SJCRH30 (cell line): ENCODE measurements around the gene XPNPEP3. TPM values are rescaled to one million over a fixed set of nuclear protein-coding genes. Genes with fewer than 3 reads are reported as not detected.
"Not testable (repeated sequence)": the region's sequence is repeated elsewhere in the genome, so short reads cannot be mapped to it uniquely, and the experiment has no call there.

ENCODE experiments used
- DNase-seq, 2 experiments: peaks; one replicate each; pipeline ENCODE4 v3.0.0-alpha.2; 2015 to 2020
- H3K27ac ChIP-seq: fragments of 250-450 bp; sonication (Bioruptor Pico); 2 replicates; pipeline ENCODE4 v1.5.1; 2020; ENCODE audit warnings: mild to moderate bottlenecking, moderate library complexity
- H3K27me3 ChIP-seq: fragments of 250-450 bp; sonication (Bioruptor Pico); 2 replicates; pipeline ENCODE4 v1.5.1; 2020; ENCODE audit warnings: mild to moderate bottlenecking, moderate library complexity
- H3K36me3 ChIP-seq: fragments of 250-450 bp; sonication (Bioruptor Pico); 2 replicates; pipeline ENCODE4 v1.5.1; 2020; ENCODE audit warnings: mild to moderate bottlenecking, moderate library complexity
- H3K4me1 ChIP-seq: fragments of 250-450 bp; sonication (Bioruptor Pico); 2 replicates; pipeline ENCODE4 v1.5.1; 2020; ENCODE audit warnings: mild to moderate bottlenecking, moderate library complexity
- H3K4me3 ChIP-seq: fragments of 250-450 bp; sonication (Bioruptor Pico); 2 replicates; pipeline ENCODE4 v1.5.1; 2020; ENCODE audit warnings: mild to moderate bottlenecking, moderate library complexity
- H3K9me3 ChIP-seq: fragments of 250-450 bp; sonication (Bioruptor Pico); replicated peaks from 2 replicates; pipeline ENCODE4 v1.5.1; 2020; ENCODE audit warnings: mild to moderate bottlenecking, moderate library complexity
- total RNA-seq: library from RNA; depleted of rRNA; stranded (reverse); fragments of >200 nt; shearing (Covaris generic); gene quantifications from 2 replicates; pipeline ENCODE4 v1.2.3, GENCODE V29; 2014

The XPNPEP3 gene
- total RNA-seq, 1 experiment from 2014 or later = 18.2 TPM

DNA sequence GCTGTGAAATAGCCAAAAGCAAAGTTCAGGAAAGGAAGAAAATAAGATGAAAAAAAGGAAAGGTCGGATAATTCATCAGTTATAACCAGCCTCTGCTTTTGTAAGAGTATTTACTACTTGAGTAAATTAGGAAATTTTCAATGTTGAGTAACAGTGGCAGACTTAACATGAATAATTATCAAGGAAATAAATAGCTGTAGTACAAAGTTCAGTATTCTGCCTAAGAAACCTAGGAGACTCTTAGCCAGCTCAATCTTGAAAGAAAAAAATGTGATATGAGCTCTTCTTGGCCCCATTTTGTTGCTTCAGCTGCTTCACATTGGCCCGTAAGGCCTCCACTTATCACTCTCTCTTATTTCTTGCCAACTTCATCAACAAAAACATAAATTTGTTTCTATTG is 22.0 kb downstream of the XPNPEP3 start:
- H3K9me3 ChIP-seq = no peaks in the 10 kb centered on the region
- peaks cover 4% of the 10 kb centered on the region; the same call in 1 of the 2 replicates for H3K36me3 ChIP-seq
- no peaks in the 10 kb centered on the region for H3K27me3 ChIP-seq
- H3K4me3 ChIP-seq = no peak overlapping the region
- H3K27ac ChIP-seq = no peak overlapping the region
- DNase-seq = no peak
- H3K4me1 ChIP-seq = no peaks in the 10 kb centered on the region

DNA sequence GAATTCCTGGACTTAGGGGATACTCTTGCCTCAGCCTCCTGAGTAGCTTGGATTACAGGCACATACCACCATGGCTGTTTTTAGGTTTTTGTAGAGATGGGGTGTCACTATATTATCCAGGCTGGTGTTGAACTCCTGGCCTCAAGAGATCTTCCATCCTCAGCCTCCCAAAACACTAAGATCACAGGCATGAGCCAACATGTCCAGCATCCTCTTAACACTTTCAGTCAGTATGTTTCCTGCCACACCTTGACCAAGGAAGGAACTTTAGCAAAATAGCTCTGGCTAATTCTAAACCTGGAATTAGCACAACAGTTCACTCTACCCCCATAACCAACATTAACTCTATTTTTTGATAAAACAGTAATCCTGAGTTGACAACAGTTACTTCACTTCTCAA is 32.2 kb downstream of the XPNPEP3 start:
- DNase-seq = no peak
- Histone ChIP-seq H3K4me3 (no peak overlapping the region), H3K9me3 (no peaks in the 10 kb centered on the region), H3K36me3 (0 out of 2 replicates have a peak, but pooled peaks cover 3% of the 10 kb centered on the region), H3K27ac (no peak overlapping the region), H3K27me3 (no peaks in the 10 kb centered on the region), H3K4me1 (no peaks in the 10 kb centered on the region)

DNA sequence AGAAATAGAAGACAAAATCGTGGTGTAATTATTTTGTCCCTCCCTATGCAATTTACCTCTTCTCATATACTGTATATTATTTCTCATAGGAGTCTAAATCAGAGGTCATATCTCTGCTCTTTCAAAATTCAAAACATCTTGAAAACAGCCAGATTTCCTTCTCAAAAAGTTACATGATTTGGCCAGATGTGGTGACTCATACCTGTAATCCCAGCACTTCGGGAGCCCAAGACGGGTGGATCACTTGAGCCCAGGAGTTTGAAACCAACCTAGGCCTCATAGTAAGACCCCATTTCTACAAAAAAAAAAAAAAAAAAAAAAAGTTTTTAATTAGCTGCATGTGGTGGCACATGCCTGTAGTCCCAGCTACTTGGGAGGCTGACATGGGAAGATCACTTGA is 33.9 kb downstream of the XPNPEP3 start:
- H3K4me3 ChIP-seq = no peak overlapping the region

DNA sequence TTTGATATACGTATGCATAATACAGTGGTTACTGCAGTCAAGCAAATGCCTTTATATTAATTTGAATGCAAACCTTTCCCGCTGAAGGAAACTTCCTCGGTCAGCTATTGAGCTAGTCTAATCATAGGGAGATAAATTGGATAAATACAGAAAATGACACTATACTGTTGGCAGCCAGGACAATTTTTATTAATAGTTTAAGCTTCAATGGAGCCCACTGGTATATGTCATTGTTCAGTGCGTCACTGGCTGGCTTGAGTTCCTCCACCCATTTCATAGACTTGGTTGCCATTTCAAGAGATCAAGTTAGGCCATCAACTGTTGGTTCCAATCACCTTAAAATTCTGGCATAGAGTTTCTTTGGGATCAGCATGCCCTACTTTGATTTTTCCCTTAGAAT is 37.5 kb downstream of the XPNPEP3 start:
- H3K4me1 ChIP-seq = no peaks in the 10 kb centered on the region
- no peaks in the 10 kb centered on the region for H3K9me3 ChIP-seq
- DNase-seq = no peak
- H3K36me3 ChIP-seq = no peaks in the 10 kb centered on the region
- no peak overlapping the region for H3K4me3 ChIP-seq
- H3K27ac ChIP-seq = no peak overlapping the region
- no peaks in the 10 kb centered on the region for H3K27me3 ChIP-seq

More for the DNA sequence above, 33.9 kb downstream of the XPNPEP3 start:
- Histone ChIP-seq H3K36me3 (no peaks in the 10 kb centered on the region), H3K4me1 (no peaks in the 10 kb centered on the region), H3K9me3 (no peaks in the 10 kb centered on the region), H3K27ac (no peak overlapping the region), H3K27me3 (no peaks in the 10 kb centered on the region)
- no peak for DNase-seq

DNA sequence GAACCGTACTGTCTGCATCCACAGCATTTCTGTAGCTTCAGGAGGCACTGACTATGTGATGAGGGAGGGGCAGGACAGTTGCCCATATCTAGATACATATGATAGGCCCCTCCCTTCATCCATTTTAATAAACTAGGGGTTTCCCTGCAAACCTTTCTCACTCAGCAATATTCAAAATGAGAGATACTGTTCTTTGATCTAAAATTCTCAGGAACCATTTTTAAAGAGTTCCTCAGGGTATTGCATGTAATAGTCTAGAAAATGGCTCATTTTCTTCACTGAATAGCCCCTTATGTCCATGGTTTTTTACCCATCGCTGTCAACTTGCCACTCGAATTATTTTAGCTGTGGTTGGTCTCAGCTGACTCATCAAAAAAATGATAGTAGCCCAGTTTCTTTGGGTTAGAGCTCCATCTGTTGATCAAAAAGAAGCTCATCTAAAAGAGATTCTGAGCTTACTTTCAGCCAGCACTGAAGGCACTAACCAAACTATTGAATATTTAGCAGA is 42.0 kb downstream of the XPNPEP3 start:
- no peaks in the 10 kb centered on the region for H3K36me3 ChIP-seq
- no peaks in the 10 kb centered on the region for H3K9me3 ChIP-seq
- no peaks in the 10 kb centered on the region for H3K27me3 ChIP-seq
- H3K27ac ChIP-seq = no peak overlapping the region
- no peaks in the 10 kb centered on the region for H3K4me1 ChIP-seq
- no peak overlapping the region for H3K4me3 ChIP-seq
- peak; percentile 5 to 70 for DNase-seq

DNA sequence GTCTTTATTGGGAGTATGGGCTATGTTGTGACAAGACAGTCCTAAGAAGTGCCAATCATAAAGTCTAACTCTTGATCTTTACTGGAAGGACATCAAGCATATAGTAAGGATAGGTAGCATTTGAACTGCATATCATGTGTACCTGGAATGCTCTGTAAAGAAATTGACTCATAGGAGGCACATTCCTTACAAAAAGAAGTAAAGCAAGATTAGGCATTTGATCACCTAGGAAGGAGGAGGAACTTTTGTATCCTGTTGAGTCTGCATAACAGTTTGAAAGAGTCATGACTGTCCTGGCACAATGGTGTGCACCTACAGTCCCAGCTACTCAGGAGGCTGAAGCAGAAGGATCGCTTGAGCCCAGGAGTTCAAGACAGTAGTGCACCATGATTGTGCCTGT is 47.2 kb downstream of the XPNPEP3 start:
- Histone ChIP-seq H3K27me3 (no peaks in the 10 kb centered on the region), H3K4me3 (no peak overlapping the region), H3K4me1 (no peaks in the 10 kb centered on the region), H3K9me3 (no peaks in the 10 kb centered on the region), H3K36me3 (no peaks in the 10 kb centered on the region), H3K27ac (no peak overlapping the region)
- DNase-seq = no peak

DNA sequence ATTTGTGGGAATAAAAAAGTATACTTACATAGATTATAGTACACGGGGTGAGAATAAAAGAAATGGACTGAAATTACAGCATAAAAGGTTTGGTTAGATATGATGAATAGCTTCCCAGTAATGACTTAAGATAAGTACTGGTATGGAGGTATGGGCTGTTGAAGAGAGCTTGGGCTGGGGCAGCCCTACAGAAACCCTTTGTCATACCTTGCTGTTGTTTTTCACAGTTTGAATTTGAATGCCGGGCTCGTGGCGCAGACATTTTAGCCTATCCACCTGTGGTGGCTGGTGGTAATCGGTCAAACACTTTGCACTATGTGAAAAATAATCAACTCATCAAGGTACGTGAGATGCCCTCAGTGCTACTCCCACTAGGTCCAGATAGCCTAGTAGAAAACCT is 51.9 kb downstream of the XPNPEP3 start:
- peaks cover 3% of the 10 kb centered on the region; the same call in 1 of the 2 replicates for H3K4me1 ChIP-seq
- H3K27ac ChIP-seq = no peak overlapping the region
- H3K9me3 ChIP-seq = no peaks in the 10 kb centered on the region
- H3K27me3 ChIP-seq = no peaks in the 10 kb centered on the region
- H3K36me3 ChIP-seq = peaks cover 2% of the 10 kb centered on the region; the same call in 1 of the 2 replicates
- no peak for DNase-seq
- no peak overlapping the region for H3K4me3 ChIP-seq

DNA sequence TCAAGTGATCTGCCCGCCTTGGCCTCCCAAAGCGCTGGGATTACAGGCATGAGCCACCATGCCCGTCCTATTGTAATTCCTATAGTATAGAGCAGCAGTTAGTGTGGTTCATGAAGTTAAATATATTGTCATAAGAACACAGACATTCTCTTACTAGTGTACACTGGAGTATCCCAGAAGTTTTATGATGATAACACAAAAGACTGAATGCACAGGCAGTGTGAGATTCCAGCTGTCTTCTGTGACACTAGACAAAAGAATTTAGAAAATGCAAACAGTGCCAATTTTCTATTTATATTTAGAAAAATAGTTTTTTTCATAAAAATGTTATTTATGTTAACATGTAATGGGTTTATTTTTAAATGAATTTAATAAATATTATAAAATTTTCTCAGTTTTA is 54.8 kb downstream of the XPNPEP3 start:
- no peak for DNase-seq

DNA sequence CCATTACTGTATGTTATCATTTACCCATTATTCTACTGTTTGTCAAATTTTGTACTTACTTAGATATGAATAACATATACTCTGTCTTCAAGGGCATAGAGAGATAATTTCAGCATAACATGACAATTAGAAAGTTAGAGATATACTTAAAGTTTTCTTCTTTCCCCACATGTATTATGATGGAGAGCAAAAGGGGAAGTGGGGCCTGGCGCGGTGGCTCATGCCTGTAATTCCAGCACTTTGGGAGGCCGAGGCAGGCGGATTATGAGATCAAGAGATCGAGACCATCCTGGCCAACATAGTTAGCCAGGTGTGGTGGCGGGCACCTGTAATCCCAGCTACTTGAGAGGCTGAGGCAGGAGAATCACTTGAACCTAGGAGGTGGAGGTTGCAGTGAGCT is 56.0 kb downstream of the XPNPEP3 start:
- H3K4me1 ChIP-seq, H3K27me3 ChIP-seq, H3K9me3 ChIP-seq, H3K27ac ChIP-seq, DNase-seq, H3K4me3 ChIP-seq, H3K36me3 ChIP-seq: not testable (repeated sequence)

More for the DNA sequence above, 54.8 kb downstream of the XPNPEP3 start:
- Histone ChIP-seq H3K27ac (no peak overlapping the region; the same call in 1 of the 2 replicates), H3K4me1 (peaks cover 3% of the 10 kb centered on the region; the same call in 1 of the 2 replicates), H3K9me3 (no peaks in the 10 kb centered on the region), H3K27me3 (no peaks in the 10 kb centered on the region), H3K36me3 (peaks cover 5% of the 10 kb centered on the region; the same call in 1 of the 2 replicates), H3K4me3 (no peak overlapping the region)

DNA sequence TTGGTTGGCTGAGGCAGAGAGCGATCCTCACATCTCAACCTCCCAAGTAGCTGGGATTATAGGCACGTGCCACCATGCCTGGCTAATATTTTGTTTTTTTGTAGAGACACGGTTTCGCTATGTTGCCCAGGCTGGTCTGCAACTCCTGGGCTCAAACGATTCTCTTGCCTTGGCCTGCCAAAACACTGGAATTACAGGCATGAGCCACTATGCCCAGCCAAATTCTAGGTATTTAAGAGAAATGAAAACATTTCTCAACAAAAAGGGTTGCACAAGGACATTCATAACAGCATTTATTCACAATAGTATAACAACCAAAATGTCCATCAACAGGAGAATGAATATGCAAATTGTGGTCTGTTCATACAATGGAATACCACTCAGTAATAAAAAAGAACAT is 62.5 kb downstream of the XPNPEP3 start:
- H3K4me1 ChIP-seq = no peaks in the 10 kb centered on the region
- no peaks in the 10 kb centered on the region for H3K27me3 ChIP-seq
- DNase-seq = no peak
- no peak overlapping the region for H3K4me3 ChIP-seq
- peaks cover 7% of the 10 kb centered on the region; the same call in 1 of the 2 replicates for H3K36me3 ChIP-seq
- no peak overlapping the region for H3K27ac ChIP-seq
- H3K9me3 ChIP-seq = no peaks in the 10 kb centered on the region

DNA sequence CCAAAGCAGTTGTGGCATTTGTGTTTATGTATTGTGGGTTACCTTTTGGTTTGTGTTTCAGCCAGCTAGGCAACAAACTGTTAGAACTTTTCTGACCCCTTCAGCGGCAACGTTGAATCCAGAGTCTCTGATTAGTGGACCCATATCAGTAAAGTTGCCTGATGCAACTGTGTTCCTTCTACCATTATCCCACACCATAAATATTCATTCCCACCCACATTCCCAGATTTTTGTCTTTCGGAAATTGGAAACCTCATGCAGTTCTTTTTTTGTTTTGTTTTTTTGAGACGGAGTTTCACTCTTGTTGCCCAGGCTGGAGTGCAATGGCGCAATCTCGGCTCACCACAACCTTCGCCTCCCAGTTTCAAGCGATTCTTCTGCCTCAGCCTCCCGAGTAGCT is 63.6 kb downstream of the XPNPEP3 start:
- DNase-seq = no peak
- Histone ChIP-seq H3K9me3 (no peaks in the 10 kb centered on the region), H3K4me1 (no peaks in the 10 kb centered on the region), H3K36me3 (peaks cover 7% of the 10 kb centered on the region; the same call in 1 of the 2 replicates), H3K27me3 (no peaks in the 10 kb centered on the region), H3K4me3 (no peak overlapping the region), H3K27ac (no peak overlapping the region)

DNA sequence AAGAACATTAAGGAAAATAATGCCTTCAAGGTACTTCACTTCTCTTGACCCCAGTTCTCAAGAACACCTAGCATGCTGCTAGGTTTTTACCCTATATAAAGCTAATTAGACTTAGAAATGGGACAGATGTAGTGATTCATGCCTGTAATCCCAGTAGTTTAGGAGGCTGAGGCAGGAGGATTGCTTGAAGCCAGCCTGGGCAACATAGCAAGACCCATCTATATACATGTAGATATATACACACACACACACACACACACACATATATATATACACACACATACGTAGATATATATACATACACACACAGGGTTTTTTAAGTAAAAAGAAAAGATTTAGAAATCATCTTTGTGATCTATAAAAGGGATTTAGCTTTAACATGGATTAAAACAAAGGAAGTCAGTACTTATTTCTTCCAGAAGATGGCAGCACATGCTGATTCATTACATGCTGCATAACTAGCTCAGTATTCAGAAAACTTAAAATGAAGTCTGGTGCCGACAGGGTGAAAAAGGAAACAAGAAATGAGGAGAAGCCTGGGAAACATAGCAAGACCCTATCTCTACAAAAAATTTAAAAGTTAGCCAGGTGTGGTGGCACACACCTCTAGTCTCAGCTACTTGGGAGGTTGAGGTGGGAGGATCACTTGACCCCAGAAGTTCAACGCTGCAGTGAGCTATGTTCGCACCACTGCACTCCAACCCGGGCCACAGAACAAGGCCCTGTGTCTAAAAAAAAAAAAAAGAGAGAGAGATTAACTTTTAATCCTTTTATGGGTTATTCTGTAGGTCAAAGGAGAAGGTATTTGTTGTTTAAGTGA is 65.7 kb downstream of the XPNPEP3 start:
- DNase-seq = peak; percentile 4 to 74

DNA sequence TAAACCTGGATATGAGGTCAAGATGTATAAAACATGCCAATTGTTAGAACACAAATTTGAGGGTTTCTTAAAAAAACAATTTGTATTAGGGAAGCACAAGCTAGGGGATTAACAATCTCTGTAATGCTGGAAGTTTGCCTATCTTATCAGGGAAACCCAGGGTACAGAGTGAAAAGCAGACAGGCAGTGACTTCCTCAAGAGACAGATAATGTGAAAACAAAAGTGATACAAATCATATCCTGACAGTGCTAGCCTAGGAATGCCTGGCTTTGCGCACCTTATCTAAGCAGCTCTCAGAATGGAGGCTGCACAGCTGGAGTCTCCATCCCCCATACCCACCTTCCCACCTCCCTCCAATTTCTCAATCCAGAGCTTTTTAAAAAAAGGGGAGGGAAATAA is 71.7 kb downstream of the XPNPEP3 start:
- Histone ChIP-seq H3K4me1 (no peaks in the 10 kb centered on the region), H3K36me3 (peaks cover 6% of the 10 kb centered on the region), H3K4me3 (no peak overlapping the region), H3K9me3 (no peaks in the 10 kb centered on the region), H3K27ac (no peak overlapping the region), H3K27me3 (no peaks in the 10 kb centered on the region)
- DNase-seq = no peak

More for the DNA sequence above, 65.7 kb downstream of the XPNPEP3 start:
- Histone ChIP-seq H3K27me3 (no peaks in the 10 kb centered on the region), H3K27ac (no peak overlapping the region), H3K9me3 (no peaks in the 10 kb centered on the region), H3K4me1 (no peaks in the 10 kb centered on the region), H3K4me3 (no peak overlapping the region), H3K36me3 (peaks cover 11% of the 10 kb centered on the region)

DNA sequence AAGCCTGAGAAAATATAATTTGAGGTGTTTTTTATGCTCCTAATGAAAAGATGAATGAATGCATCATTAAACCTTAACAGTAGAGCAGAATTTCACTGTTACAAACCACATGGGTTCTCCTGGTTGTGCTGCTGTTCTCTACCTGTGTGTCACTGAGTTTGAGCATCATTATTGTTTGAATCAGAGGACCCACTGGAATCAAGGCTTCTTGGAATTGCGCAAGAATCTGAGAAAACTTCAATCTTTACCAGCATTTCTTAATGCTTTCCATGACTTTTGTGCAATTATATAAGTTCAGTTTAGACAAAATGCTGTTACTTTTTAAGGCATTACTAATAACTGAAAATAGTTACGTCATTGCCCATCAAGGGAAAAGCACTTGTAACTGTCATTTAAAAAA is 75.4 kb downstream of the XPNPEP3 start:
- no peak for DNase-seq
- Histone ChIP-seq H3K36me3 (no peaks in the 10 kb centered on the region; the same call in 1 of the 2 replicates), H3K27ac (no peak overlapping the region)

DNA sequence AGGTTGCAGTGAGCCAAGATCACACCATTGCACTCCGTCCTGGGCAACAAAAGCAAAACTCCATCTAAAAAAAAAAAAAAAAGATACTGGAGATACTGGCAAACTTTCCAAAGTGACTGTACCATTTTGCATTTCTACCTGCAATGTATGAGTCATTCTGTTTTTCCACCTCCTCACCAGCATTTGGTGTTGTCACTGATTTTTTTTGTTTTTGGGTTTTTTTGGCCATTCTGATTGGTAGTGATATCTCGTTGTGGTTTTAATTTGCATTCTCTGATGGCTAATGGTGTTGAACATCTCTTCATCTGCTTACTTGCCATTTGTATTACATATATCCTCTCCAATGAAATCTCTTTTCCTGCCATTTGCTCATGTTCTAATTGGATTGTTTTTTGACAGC is 82.3 kb downstream of the XPNPEP3 start:
- no peak for DNase-seq
- Histone ChIP-seq H3K27me3 (no peaks in the 10 kb centered on the region), H3K9me3 (no peaks in the 10 kb centered on the region), H3K27ac (no peak overlapping the region), H3K4me1 (no peaks in the 10 kb centered on the region), H3K4me3 (no peak overlapping the region), H3K36me3 (no peaks in the 10 kb centered on the region)

More for the DNA sequence above, 75.4 kb downstream of the XPNPEP3 start:
- Histone ChIP-seq H3K9me3 (no peaks in the 10 kb centered on the region), H3K4me1 (no peaks in the 10 kb centered on the region), H3K27me3 (no peaks in the 10 kb centered on the region), H3K4me3 (no peak overlapping the region)
